OCI-LY3 (cell line): ENCODE measurements around the gene R3HDML.

Experiments used
- H2AFZ ChIP-seq: fragments of 200-600, 300-600 bp; shearing (Covaris generic); 2 replicates; pipeline ENCODE4 v1.6.0; 2014; ENCODE audit warnings: antibody characterized with exemption, low read depth, low read length
- H3K27ac ChIP-seq: fragments of 200-600, 300-600 bp; sonication (generic); 2 replicates; pipeline ENCODE4 v1.5.1; 2014; ENCODE audit warnings: mild to moderate bottlenecking, low read length, moderate library complexity, mixed read lengths
- H3K27me3 ChIP-seq: fragments of 200-600, 300-600 bp; sonication (generic); 2 replicates; pipeline ENCODE4 v1.6.1; 2014; ENCODE audit warnings: low read depth, low read length, mixed read lengths
- H3K36me3 ChIP-seq: fragments of 200-600, 300-600 bp; sonication (generic); replicated peaks from 2 replicates; pipeline ENCODE3; 2014; ENCODE audit warnings: low read depth, low read length, mixed read lengths
- H3K4me1 ChIP-seq: fragments of 300-600, 200-600 bp; sonication (generic); 2 replicates; pipeline ENCODE4 v1.6.1; 2014; ENCODE audit warnings: low read length, mixed read lengths
- H3K4me2 ChIP-seq: fragments of 200-600, 300-600 bp; sonication (generic); 2 replicates; pipeline ENCODE4 v1.6.1; 2014; ENCODE audit warnings: low read length, mixed read lengths
- H3K4me3 ChIP-seq: fragments of 300-600, 200-600 bp; sonication (generic); 2 replicates; pipeline ENCODE4 v1.5.1; 2014; ENCODE audit warnings: antibody characterized with exemption, mild to moderate bottlenecking, low read length, moderate library complexity
- H3K79me2 ChIP-seq: fragments of 300-600, 200-600 bp; shearing (Covaris generic); 2 replicates; pipeline ENCODE4 v1.6.1; 2014; ENCODE audit warnings: mild to moderate bottlenecking, low read length, mixed read lengths
- H3K9ac ChIP-seq: fragments of 300-600, 200-600 bp; shearing (Covaris generic); 2 replicates; pipeline ENCODE4 v1.6.0; 2014; ENCODE audit warnings: mild to moderate bottlenecking, low read length, moderate library complexity
- H3K9me3 ChIP-seq: fragments of 200-600, 300-600 bp; shearing (Covaris generic); 2 replicates; pipeline ENCODE4 v1.6.1; 2014; ENCODE audit warnings: low read length, mixed read lengths; ENCODE audit not compliant: insufficient read depth
- H4K20me1 ChIP-seq: fragments of 200-600, 300-600 bp; sonication (generic); 2 replicates; pipeline ENCODE4 v1.6.1; 2016; ENCODE audit warnings: low read length, mixed read lengths; ENCODE audit not compliant: insufficient read depth
- CTCF ChIP-seq: fragments of 200-600, 300-600 bp; sonication (generic); IDR thresholded peaks from 2 replicates; pipeline ENCODE4 v1.5.1; 2014; ENCODE audit warnings: antibody characterized with exemption, low read length, low read depth
- EZH2phosphoT487 ChIP-seq: fragments of 200-600 bp; shearing (Covaris generic); IDR thresholded peaks from 2 replicates; pipeline ENCODE4 v1.6.1; 2018; ENCODE audit warnings: antibody characterized with exemption, mixed run types, low read depth

Gene R3HDML

DNA sequence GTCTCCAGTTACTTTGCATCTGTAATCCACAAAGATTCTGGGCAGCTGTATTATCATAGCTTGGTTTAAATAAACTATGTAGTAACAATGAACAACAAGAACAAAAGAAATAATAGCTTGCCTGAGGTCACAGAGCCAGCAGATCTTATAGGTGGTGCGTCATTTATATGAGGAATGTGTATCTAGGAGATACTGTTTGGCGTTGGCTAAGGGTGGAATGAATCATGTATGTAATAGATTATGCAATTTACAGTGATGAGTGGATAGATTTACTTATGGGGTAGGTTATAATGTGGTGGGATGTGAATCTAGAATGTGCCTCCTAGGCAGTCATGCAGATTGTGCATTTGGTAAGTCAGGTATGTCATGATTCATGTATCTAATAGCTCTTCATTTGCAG is 61.5 kb downstream of the R3HDML start:
- no peaks in the 10 kb centered on the region for H3K79me2 ChIP-seq
- TF ChIP-seq CTCF: no peak
- TF ChIP-seq EZH2phosphoT487: no peak
- peaks cover 49% of the 10 kb centered on the region for H3K27me3 ChIP-seq
- H4K20me1 ChIP-seq: no peaks in the 10 kb centered on the region
- H3K4me2 ChIP-seq: no peak overlapping the region
- no peak overlapping the region for H3K27ac ChIP-seq
- no peaks in the 10 kb centered on the region for H3K36me3 ChIP-seq
- H3K9me3 ChIP-seq: no peaks in the 10 kb centered on the region
- H3K4me3 ChIP-seq: no peak overlapping the region
- H3K4me1 ChIP-seq: no peaks in the 10 kb centered on the region
- no peak overlapping the region for H3K9ac ChIP-seq
- H2AFZ ChIP-seq: no peak overlapping the region

- no peak overlapping the region for H3K4me2 ChIP-seq
- no peaks in the 10 kb centered on the region for H3K79me2 ChIP-seq
Measured at GRCh38 chr20:44399446-44399845, 62.6 kb downstream of the R3HDML start.

GRCh38 chr20:44400671-44400969 is 63.8 kb downstream of the R3HDML start:
- Histone ChIP-seq H3K9me3 (no peaks in the 10 kb centered on the region), H3K79me2 (no peaks in the 10 kb centered on the region), H2AFZ (no peak overlapping the region), H4K20me1 (no peaks in the 10 kb centered on the region), H3K4me2 (no peak overlapping the region), H3K27ac (no peak overlapping the region), H3K4me1 (no peaks in the 10 kb centered on the region), H3K9ac (no peak overlapping the region), H3K36me3 (no peaks in the 10 kb centered on the region), H3K4me3 (no peak overlapping the region), H3K27me3 (peaks cover 39% of the 10 kb centered on the region)
- TF ChIP-seq CTCF (no peak), EZH2phosphoT487 (no peak)

More at GRCh38 chr20:44399446-44399845, 62.6 kb downstream of the R3HDML start:
- no peak overlapping the region for H2AFZ ChIP-seq
- peaks cover 46% of the 10 kb centered on the region for H3K27me3 ChIP-seq
- H3K9me3 ChIP-seq: no peaks in the 10 kb centered on the region
- no peak overlapping the region for H3K27ac ChIP-seq
- H4K20me1 ChIP-seq: no peaks in the 10 kb centered on the region
- H3K36me3 ChIP-seq: no peaks in the 10 kb centered on the region
- TF ChIP-seq CTCF (no peak), EZH2phosphoT487 (no peak)
- H3K9ac ChIP-seq: no peak overlapping the region
- no peaks in the 10 kb centered on the region for H3K4me1 ChIP-seq
- H3K4me3 ChIP-seq: no peak overlapping the region
